ENCODE measurements around the gene NAPSA.
A peak's percentile ranks its signal among the peaks of the same experiment; 100 is the strongest.
"Not testable (repeated sequence)": the region's sequence is repeated elsewhere in the genome, so short reads cannot be mapped to it uniquely, and the experiment has no call there.

Gene NAPSA

DNA sequence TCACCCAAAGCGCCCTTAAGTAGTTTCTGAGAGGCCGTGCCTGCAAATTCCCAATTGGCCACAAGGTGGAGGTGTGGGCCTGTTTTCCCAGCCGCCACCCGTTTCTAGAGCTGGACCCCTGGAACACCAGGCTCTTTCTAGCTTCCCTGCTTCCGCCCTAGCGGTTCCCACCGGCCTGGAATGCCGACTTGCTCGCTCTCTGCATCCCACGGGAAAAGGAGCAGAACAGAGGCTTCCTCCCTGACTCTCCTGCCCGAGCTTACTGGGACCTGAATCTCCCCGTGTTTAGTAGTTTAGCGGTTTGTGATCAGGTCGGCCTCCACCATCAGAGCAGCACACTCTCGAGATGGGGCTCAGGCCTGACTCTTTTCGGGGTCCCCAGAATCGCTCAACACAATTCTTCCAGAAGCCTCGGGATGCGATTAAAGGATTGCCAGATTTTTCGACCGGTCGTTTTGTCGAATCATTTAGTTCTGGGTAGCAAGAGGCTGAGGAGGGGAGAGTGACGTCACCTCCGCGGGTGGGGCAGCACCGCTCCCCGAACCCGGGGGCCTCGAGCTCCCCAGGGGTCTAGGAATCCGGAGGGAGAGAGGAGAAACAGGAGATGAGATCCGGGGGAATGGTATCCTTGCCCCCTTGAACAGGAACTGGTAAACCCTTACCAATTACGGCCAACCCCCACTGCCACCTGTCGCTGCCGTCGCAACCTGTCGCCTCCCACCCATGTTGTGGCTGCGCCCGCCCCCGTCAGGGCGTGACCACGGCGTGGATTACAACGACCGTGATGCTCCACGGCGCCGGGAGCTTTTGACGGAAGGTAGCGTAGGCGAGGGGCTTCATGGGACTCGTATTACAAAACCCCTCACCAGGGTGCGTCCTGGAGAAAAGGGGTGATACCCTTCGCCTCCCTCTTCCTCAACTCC is 8.0 kb downstream of the NAPSA start:
- DNase-seq (ENCODE audit: low spot score): peak; percentile 59
- TF ChIP-seq, protein P1, sequence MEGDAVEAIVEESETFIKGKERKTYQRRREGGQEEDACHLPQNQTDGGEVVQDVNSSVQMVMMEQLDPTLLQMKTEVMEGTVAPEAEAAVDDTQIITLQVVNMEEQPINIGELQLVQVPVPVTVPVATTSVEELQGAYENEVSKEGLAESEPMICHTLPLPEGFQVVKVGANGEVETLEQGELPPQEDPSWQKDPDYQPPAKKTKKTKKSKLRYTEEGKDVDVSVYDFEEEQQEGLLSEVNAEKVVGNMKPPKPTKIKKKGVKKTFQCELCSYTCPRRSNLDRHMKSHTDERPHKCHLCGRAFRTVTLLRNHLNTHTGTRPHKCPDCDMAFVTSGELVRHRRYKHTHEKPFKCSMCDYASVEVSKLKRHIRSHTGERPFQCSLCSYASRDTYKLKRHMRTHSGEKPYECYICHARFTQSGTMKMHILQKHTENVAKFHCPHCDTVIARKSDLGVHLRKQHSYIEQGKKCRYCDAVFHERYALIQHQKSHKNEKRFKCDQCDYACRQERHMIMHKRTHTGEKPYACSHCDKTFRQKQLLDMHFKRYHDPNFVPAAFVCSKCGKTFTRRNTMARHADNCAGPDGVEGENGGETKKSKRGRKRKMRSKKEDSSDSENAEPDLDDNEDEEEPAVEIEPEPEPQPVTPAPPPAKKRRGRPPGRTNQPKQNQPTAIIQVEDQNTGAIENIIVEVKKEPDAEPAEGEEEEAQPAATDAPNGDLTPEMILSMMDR (IDR thresholded peaks at IDR 0.05; ENCODE audit: extremely low read depth, missing control alignments): peak; percentile 84

GRCh38 chr19:50356691-50357177 is 8.7 kb downstream of the NAPSA start:
- TF ChIP-seq, protein P1 (IDR thresholded peaks at IDR 0.05; ENCODE audit: extremely low read depth, missing control alignments): no peak
- no peak for DNase-seq (ENCODE audit: low spot score)

GRCh38 chr19:50353487-50353880 is 12.0 kb downstream of the NAPSA start:
- DNase-seq (ENCODE audit: low spot score): not testable (repeated sequence)

- TF ChIP-seq, protein P1 (IDR thresholded peaks at IDR 0.05; ENCODE audit: extremely low read depth, missing control alignments): no peak
- no peak for DNase-seq (ENCODE audit: low spot score)
These were observed 13.2 kb downstream of the NAPSA start for GRCh38 chr19:50352242-50352641.

- TF ChIP-seq, protein P1 (IDR thresholded peaks at IDR 0.05; ENCODE audit: extremely low read depth, missing control alignments): no peak
- no peak for DNase-seq (ENCODE audit: low spot score)
These were observed 16.0 kb downstream of the NAPSA start for GRCh38 chr19:50349277-50350057.

- peak; percentile 16 for DNase-seq (ENCODE audit: low spot score)
These were observed 18.3 kb downstream of the NAPSA start for GRCh38 chr19:50347089-50347581.

DNA sequence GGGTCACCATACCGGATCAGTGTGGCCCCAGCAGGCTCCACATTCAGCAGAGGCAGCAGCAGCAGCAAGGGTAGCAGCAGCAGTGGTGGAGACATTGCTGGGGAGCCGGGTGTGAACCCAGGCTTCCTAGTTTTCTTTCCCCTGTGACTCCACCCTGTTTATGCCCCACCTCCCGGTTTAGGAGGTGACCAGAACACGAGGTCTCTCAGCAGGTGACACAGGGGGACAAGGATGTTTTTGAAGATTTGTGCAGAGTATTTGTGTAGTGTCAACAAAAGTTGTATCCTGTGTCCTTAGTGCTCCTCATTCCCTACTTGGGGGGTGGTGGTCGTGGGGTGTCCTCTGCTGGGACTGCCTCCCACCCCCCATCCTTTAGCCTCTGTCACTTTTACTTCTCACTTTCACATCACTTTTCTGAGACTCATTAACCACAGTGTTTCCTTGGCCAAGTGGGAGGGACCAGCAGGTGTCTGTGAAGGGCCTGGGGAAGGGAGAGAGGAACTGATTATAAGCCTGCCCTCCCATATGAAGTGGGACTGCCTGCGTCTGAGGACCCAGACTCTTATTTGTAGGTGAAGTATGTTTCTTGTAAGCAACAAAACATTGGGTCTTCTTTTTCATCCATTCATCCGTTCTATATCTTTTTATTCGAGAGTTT is 20.6 kb downstream of the NAPSA start:
- peak; percentile 63 for DNase-seq (ENCODE audit: low spot score)
- TF ChIP-seq, protein P1 (IDR thresholded peaks at IDR 0.05; ENCODE audit: extremely low read depth, missing control alignments): no peak

Measured in GM20000 (cell line).